GM12878 (cell line): ENCODE results near the gene NFE2L1.

Source experiments
- CEBPB ChIP-seq, 2 experiments: fragments of 150-350 bp in 1 of 2; IDR thresholded peaks; 2 replicates each; pipeline ENCODE4 v1.6.1; 2012 to 2014; ENCODE audit warnings: low read depth in 2 of 2, low read length in 2 of 2, borderline replicate concordance in 1 of 2, inconsistent platforms in 1 of 2
- NFYB ChIP-seq: IDR thresholded peaks from 2 replicates; pipeline ENCODE4 v1.6.1; 2011; ENCODE audit warnings: low read depth, mild to moderate bottlenecking, low read length, improper control_type of control experiment, moderate library complexity; ENCODE audit not compliant: insufficient read depth
- STAT1 ChIP-seq: fragments of 450-650 bp; conservative IDR thresholded peaks from 2 replicates; pipeline ENCODE4 v1.6.1; 2014; ENCODE audit warnings: antibody characterized with exemption, mild to moderate bottlenecking

DNA sequence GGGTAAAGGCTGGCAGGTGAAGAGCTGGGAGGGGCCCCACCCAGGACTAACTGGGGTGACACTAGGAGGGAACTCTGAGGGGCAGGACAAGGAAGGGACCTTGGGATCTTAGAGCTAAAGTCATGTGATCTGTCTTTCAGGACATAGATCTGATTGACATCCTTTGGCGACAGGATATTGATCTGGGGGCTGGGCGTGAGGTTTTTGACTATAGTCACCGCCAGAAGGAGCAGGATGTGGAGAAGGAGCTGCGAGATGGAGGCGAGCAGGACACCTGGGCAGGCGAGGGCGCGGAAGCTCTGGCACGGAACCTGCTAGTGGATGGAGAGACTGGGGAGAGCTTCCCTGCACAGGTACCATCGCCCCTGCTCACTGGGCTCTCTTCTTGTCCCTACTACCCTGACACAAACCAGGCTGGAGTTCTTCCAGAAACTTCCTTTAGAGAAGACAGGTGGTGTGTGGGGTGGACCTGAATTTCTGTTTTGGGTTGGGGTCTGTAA lies 8.1 kb downstream of the NFE2L1 start:
- no peak for TF ChIP-seq CEBPB (IDR thresholded peaks at IDR 0.05; ENCODE audit: borderline replicate concordance in 1 of 2, low read depth in 2 of 2, low read length in 2 of 2)
- TF ChIP-seq NFYB = no peak
- TF ChIP-seq STAT1 = no peak
